NCI-H2029 (cell line): ENCODE data around the gene PSEN2.

Experiments used
- DNase-seq: peaks from one replicate; lab custom pipeline; 2025; lab: John Stamatoyannopoulos, UW

The PSEN2 gene

DNA sequence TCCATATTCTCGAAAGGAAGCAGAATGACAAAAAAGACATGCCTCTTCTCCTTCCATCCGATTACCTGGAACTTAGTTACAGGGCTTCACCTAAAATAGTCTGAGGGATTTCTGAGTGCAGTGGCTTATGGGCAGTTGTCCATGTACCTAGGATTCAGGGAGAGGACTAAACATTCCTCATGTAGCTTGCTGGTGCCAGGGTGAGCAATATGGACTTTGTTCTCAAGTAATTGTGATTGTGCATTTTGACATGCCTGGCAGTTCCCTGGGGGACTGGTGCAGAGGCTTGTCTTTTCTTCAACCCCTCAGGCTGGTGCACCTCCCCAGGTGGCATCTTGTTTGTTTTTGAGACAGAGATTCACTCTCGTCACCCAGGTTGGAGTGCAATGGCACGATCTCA lies 6.1 kb upstream of the PSEN2 start:
- no peak for DNase-seq

DNA sequence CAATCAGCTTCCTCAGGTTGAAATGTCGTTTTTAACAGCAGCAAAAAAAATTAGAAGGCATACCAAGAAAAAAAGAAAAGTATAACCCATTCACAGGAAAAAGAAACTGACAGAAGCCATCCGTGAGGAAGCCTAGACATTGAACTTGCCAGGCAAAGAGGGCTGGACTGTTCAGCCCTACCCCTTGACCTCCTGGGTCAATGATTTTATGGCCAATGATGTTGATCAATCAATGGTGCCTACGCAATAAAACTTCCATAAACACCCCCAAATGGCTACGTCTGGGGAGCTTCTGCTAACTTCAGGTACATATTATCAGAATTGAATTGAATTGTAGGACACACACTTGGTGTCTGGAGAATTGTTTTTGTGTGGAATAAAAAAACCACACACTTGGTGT lies 4.8 kb upstream of the PSEN2 start:
- no peak for DNase-seq

DNA sequence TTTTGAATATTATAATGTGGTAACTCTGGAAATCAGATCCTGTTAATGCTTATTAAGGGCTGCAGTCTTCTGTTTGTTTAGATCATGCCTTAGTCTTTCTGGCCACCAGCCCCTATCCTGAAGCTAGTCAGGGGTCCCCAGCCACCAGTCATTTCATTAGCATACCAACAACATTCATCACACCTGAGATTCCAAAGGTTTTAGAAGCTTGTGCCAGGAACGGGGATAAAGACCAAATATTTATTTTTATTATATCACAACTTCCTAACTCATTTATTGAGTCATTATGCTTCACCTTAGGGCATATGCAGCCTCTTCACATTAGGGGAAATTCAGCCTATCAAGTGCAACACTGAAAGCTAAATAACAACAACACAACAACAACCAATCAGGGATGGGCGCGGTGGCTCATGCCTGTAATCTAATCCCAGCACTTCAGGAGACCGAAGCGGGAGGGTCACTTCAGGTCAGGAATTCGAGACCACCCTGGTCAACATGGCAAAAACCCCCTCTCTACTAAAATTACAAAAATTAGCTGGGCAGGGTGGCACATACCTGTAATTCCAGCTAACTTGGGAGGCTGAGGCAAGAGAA lies 2.9 kb upstream of the PSEN2 start:
- no peak for DNase-seq

DNA sequence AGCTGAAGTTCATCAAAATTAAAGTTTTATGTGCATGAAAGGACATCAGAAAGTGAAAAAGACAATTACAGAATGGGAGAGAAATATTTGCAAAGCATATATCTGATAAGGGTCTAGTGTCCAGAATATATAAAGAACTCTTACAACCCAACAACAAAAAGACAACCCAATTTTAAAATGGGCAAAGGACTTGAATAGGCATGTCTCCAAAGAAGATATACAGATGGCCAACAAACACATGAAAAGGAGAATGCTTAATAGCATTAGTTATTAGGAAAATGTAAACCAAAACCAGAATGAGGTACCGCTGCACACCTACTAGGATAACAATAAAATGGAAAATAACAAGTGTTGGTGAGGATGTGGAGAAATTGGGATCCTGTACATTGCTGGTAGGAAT lies 1.7 kb upstream of the PSEN2 start:
- DNase-seq = no peak

- DNase-seq = no peak
Observed at GRCh38 chr1:226870026-226870400, 403 bp upstream of the PSEN2 start.

DNA sequence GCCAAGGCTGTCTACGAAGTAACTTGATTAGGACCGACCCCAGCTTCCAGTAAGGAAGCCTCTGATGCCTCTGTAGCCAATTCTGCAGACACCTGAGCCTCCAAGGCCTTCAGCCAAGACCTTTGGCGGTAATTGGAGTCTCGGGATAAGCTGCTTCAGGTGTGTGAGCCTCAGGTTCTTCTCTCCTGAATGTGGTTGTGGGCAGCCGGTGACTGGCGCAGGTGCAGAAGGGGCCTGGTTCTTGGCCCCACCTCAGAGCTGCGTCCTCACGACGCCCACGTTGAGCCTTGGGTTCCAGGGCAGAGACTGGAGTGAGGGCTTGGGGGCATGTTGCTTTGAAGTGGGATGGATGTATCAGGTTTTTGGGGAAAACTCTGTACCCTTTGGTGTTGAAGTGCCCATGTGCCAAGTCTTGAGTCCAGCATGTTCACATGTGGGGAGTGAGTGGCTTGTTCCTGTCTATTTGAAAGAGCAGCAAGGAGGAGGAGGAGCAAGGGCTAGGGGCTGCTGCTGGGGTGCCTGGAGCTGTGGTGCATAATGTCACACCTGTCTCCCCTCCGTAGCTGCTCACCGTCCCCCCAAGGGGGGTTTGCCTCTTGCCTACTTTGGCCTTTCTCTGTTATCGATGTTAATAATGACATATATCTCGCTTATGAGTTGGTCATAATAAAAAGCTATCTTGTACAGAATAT lies 1.4 kb downstream of the PSEN2 start:
- DNase-seq = no peak

DNA sequence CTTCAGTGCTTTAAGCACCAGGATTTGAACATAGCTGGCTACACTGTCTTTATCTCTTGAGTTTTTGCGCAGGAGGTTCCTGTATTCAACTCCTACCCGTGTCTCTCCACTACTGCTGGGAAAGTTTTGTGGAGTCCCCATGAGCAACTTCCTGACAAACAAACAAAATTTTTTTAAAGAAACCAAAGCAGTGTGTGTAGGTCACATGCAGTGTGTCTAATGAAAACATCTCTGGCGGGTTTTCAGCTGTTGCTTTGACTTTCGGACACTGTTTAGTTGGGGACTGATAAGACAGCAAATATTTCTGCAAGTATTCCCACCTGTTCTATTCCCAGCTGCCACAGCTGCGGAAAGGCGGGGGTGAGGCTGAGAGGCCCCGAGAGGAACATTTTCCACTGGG lies 2.0 kb downstream of the PSEN2 start:
- no peak for DNase-seq

GRCh38 chr1:226873771-226874578 lies 3.6 kb downstream of the PSEN2 start:
- no peak for DNase-seq

- DNase-seq = no peak
Observed at GRCh38 chr1:226874579-226875425, 4.4 kb downstream of the PSEN2 start.

DNA sequence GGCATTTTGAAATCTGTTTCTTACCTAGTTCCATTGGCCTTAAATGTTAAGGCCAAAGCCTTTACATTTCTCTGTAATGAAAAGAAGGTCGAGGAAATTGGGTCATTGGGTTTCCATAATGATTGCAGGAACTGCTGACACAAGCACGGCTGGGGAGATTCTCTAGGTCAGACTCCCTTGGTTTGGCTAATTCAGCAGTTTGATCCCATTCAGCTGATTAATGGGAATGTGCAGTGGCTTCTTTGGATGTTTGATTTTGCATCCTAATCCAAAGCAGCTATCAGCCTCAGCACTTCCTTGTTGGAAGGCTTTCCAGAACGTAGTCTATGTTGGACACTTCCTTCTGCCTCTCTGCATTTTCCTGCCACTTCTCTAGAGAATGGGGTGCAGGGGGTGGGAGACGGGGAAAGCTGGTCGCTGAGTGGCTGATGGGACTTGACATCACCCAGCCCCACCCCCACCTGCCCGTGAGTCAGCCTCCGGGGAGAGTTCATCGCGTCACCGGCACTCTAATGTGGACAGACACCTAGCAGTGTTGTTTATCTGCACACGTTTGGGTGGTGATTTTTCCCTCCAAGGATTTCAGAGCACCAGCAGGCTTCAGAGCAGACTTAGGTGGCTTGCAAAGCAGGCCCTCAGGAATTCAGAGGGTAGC lies 5.4 kb downstream of the PSEN2 start:
- peak; percentile 16 for DNase-seq

DNA sequence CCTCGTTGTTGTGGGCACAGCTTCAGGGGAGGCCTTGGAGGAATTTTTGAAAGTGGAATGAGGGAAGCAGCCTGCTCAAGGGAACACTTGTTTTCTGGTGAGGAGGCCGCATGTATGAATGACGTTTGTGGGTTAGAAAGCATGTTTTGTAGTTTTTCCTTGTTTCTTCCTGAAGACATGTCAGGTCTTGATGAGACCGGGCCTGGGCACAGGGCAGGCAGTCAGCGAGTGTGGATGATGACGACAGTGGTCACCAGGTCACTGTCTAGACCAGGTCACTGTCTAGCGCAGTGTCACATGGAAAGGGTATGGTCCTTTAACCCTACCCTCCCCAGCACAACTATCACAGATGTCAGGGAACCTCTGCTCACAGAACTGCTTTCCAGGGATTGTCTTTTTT lies 7.3 kb downstream of the PSEN2 start:
- DNase-seq = no peak

DNA sequence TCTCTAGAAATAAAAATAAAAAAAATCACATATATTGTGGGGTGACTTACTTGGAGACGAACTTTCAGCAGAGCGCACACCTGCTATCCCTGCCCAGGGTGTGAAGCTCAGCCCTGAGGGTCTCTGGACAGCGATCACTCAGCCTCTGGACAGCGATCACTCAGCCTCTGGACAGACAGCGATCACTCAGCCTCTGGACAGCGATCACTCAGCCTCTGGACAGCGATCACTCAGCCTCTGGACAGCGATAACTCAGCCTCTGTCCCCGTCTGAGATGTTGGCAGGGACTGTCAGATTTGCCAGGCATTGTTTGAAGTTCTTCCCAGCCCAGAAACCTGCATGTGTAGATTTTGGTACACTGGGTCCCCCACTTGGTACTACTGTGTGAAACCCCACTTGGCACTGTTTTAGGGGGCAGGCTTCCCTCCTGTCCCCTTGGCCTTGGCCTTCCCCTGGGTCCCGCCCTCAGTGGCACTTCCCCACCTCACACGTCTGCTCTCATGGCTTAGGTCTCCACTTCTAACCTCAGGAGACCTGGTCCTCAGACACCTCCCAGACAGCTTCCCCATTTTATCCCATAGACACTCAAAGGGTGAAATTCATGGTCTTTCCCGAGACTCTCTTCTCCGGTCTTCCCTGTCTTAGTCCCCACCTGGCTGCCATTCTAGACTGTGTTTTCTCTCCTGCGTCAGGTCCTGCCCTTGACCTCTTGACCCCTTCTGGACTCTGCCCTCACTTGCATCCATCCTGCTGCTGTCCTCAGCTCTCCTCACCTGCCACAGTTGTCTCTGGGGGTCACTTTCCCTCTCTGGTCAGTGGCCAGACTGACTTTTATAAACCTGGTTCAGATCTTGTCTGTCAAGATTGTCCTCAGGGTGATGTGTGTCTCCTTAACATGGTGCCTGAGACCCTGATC lies 10.2 kb downstream of the PSEN2 start:
- DNase-seq = no peak

DNA sequence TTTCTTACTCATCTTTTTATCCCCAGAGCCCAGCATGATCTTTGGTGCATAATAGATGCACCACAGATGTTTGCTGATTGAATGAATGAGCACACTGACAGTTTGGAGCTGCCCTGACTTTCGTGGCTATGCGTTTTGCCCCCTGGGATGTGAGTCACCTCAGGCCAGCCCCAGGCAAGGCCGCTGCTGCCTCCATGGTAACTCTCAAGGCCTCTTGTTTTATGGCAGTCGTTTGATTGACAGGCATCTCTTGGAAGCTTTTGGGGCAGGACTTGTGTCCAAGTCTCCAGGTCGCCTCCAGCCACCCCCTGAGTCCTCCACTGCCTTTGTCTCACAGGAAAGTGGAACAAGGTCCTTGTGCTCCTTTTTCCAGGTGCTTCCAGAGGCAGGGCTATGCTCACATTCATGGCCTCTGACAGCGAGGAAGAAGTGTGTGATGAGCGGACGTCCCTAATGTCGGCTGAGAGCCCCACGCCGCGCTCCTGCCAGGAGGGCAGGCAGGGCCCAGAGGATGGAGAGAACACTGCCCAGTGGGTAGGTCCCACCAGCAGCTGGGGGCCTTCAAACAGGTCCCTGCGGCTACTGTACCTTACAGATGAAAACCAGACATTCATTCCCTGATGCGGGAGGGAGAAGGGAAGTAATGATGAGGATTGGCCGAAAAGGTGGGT lies 11.2 kb downstream of the PSEN2 start:
- no peak for DNase-seq

- DNase-seq = no peak
Observed at GRCh38 chr1:226882187-226882586, 11.8 kb downstream of the PSEN2 start.

- DNase-seq = no peak
Observed at GRCh38 chr1:226882631-226883409, 12.4 kb downstream of the PSEN2 start.

DNA sequence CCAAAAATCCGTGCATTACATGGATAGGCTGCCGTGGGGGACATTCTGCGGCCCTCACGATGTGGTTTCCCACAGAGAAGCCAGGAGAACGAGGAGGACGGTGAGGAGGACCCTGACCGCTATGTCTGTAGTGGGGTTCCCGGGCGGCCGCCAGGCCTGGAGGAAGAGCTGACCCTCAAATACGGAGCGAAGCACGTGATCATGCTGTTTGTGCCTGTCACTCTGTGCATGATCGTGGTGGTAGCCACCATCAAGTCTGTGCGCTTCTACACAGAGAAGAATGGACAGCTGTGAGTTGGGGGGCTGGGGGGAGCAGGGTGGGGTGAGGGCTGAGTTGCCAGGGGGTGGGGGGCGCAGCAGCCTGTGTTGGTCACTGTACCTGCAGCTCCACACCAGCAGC lies 13.2 kb downstream of the PSEN2 start:
- DNase-seq = no peak

GRCh38 chr1:226884116-226884625 lies 13.8 kb downstream of the PSEN2 start:
- DNase-seq = no peak

- DNase-seq = no peak
Observed at GRCh38 chr1:226884966-226885820, 14.8 kb downstream of the PSEN2 start.
